OCI-LY7 (cell line): ENCODE data around the gene CHD9NB.

Experiments
- CTCF ChIP-seq: fragments of 200-600 bp; sonication (generic); conservative IDR thresholded peaks from 2 replicates; pipeline ENCODE4 v1.5.1; 2014; ENCODE audit warnings: mild to moderate bottlenecking, antibody characterized with exemption, low read length, moderate library complexity, mixed read lengths
- EZH2phosphoT487 ChIP-seq: fragments of 200-600 bp; sonication (generic); IDR thresholded peaks from 2 replicates; pipeline ENCODE4 v1.6.1; 2018; ENCODE audit warnings: low read depth, borderline replicate concordance, mild to moderate bottlenecking, mixed run types, antibody characterized with exemption, low read length, moderate library complexity, mixed read lengths

GRCh38 chr16:53090286-53090590, 37.5 kb upstream of the CHD9NB start:
- TF ChIP-seq CTCF = no peak
- TF ChIP-seq EZH2phosphoT487 = no peak
